H1 (cell line): ENCODE results near the gene GSG1L2. TPM values are rescaled to one million over a fixed set of nuclear protein-coding genes. Genes with fewer than 3 reads are reported as not detected.

Experiments used
- CTCF ChIA-PET: fragments of 300-600 bp; sonication (Branson Sonifier 250); formaldehyde crosslinking; loops from one replicate; lab custom pipeline; 2021; ENCODE audit not compliant: partially characterized antibody; lab: Charles Lee
- POLR2A ChIA-PET: fragments of 300-600 bp; sonication (Branson Sonifier 250); formaldehyde crosslinking; loops from one replicate; lab custom pipeline; 2021; ENCODE audit warnings: inconsistent platforms; ENCODE audit not compliant: partially characterized antibody; lab: Charles Lee
- DNase-seq, 2 experiments: peaks; one replicate each; pipeline versions ENCODE4 v3.0.0 to v3.0.0-alpha.2; 2010 to 2022; ENCODE audit warnings: low spot score in 2 of 2, low read depth in 1 of 2, mixed read lengths in 1 of 2
- FAIRE-seq: peaks from 2 replicates; lab custom pipeline; 2011; peaks lifted over from hg19 to GRCh38; lab: Jason Lieb, UNC
- H2AFZ ChIP-seq: 2 replicates; pipeline ENCODE4 v1.8.1; 2012; ENCODE audit warnings: low read length, inconsistent platforms
- H2AK5ac ChIP-seq: 2 replicates; pipeline ENCODE4 v1.6.1; 2013; ENCODE audit warnings: low read depth, low read length
- H2BK120ac ChIP-seq: replicated peaks from 2 replicates; pipeline ENCODE3; 2013; ENCODE audit warnings: low read depth, low read length, inconsistent platforms
- H2BK12ac ChIP-seq: 2 replicates; pipeline ENCODE4 v1.6.1; 2013; ENCODE audit warnings: low read depth, low read length
- H2BK15ac ChIP-seq: 2 replicates; pipeline ENCODE4 v1.6.1; 2013; ENCODE audit warnings: low read length
- H2BK20ac ChIP-seq: 2 replicates; pipeline ENCODE4 v1.6.1; 2013; ENCODE audit warnings: low read length
- H2BK5ac ChIP-seq: 2 replicates; pipeline ENCODE4 v1.6.1; 2013; ENCODE audit warnings: low read depth, low read length
- H3K14ac ChIP-seq: 2 replicates; pipeline ENCODE4 v1.6.1; 2013; ENCODE audit warnings: inconsistent platforms; ENCODE audit not compliant: insufficient read length
- H3K18ac ChIP-seq: 2 replicates; pipeline ENCODE4 v1.6.1; 2013; ENCODE audit warnings: low read length; ENCODE audit errors: extremely low read depth
- H3K23ac ChIP-seq: 2 replicates; pipeline ENCODE4 v1.6.1; 2013; ENCODE audit warnings: inconsistent platforms; ENCODE audit not compliant: insufficient read length
- H3K23me2 ChIP-seq: 2 replicates; pipeline ENCODE4 v1.6.1; 2013; ENCODE audit warnings: low read depth, low read length
- H3K27ac ChIP-seq: 2 replicates; pipeline ENCODE4 v1.6.1; 2011; ENCODE audit warnings: low read depth, low read length, inconsistent platforms
- H3K27me3 ChIP-seq, 4 experiments: replicated peaks in 1 of 4; 1 replicate in 1 of 4; 2 replicates in 3 of 4; pipeline versions ENCODE4 v1.6.1 to v1.8.1; 2011 to 2013; ENCODE audit warnings: low read length in 3 of 4, mild to moderate bottlenecking in 3 of 4, inconsistent platforms in 2 of 4, mixed read lengths in 2 of 4, moderate library complexity in 1 of 4; ENCODE audit not compliant: control insufficient read depth in 3 of 4, insufficient read depth in 3 of 4; ENCODE audit errors: extremely low read depth in 1 of 4
- H3K36me3 ChIP-seq, 4 experiments: 2 replicates each; pipeline versions ENCODE4 v1.6.1 to v1.8.1; 2011 to 2013; ENCODE audit warnings: mild to moderate bottlenecking in 4 of 4, low read length in 3 of 4, moderate library complexity in 2 of 4, control low read depth in 1 of 4, inconsistent platforms in 1 of 4; ENCODE audit not compliant: insufficient read depth in 4 of 4, control insufficient read depth in 2 of 4
- H3K4ac ChIP-seq: replicated peaks from 2 replicates; pipeline ENCODE3; 2013; ENCODE audit warnings: low read length, low read depth, mixed read lengths, inconsistent platforms; ENCODE audit not compliant: insufficient read length
- H3K4me1 ChIP-seq, 4 experiments: replicated peaks in 1 of 4; 1 replicate in 1 of 4; 2 replicates in 3 of 4; pipeline versions ENCODE4 v1.6.1 to v1.8.1; 2011 to 2013; ENCODE audit warnings: low read length in 3 of 4, inconsistent platforms in 2 of 4, mixed read lengths in 1 of 4; ENCODE audit not compliant: insufficient read depth in 4 of 4, control insufficient read depth in 3 of 4
- H3K4me2 ChIP-seq, 2 experiments: 2 replicates each; pipeline versions ENCODE4 v1.6.1 to v1.8.1; 2011 to 2013; ENCODE audit warnings: low read depth in 2 of 2, low read length in 2 of 2, control low read depth in 1 of 2, inconsistent platforms in 1 of 2, mild to moderate bottlenecking in 1 of 2; ENCODE audit not compliant: insufficient read depth in 1 of 2
- H3K4me3 ChIP-seq, 4 experiments: fragments of 200-600, 300-600 bp in 1 of 4; sonication (generic), shearing (Covaris generic), sonication (Bioruptor Twin) in 1 of 4; 2 replicates each; pipeline versions ENCODE4 v1.5.1 to v1.8.1; 2011 to 2016; ENCODE audit warnings: low read length in 4 of 4, low read depth in 3 of 4, control low read depth in 2 of 4, inconsistent platforms in 2 of 4, mild to moderate bottlenecking in 2 of 4, mixed read lengths in 1 of 4, moderate library complexity in 1 of 4; ENCODE audit not compliant: insufficient read depth in 2 of 4; ENCODE audit errors: extremely low read depth in 1 of 4
- H3K56ac ChIP-seq: replicated peaks from 2 replicates; pipeline ENCODE3; 2013; ENCODE audit warnings: low read depth, mild to moderate bottlenecking, mixed read lengths, low read length, inconsistent platforms; ENCODE audit not compliant: insufficient read length
- H3K79me1 ChIP-seq: 2 replicates; pipeline ENCODE4 v1.6.1; 2013; ENCODE audit warnings: low read depth, low read length, control low read depth
- H3K79me2 ChIP-seq, 2 experiments: 2 replicates each; pipeline versions ENCODE4 v1.6.1 to v1.8.1; 2012 to 2013; ENCODE audit warnings: low read length in 2 of 2, mild to moderate bottlenecking in 2 of 2, inconsistent platforms in 1 of 2; ENCODE audit not compliant: insufficient read depth in 2 of 2, control insufficient read depth in 1 of 2
- H3K9ac ChIP-seq, 4 experiments: replicated peaks in 1 of 4; 1 replicate in 1 of 4; 2 replicates in 3 of 4; pipeline versions ENCODE4 v1.6.1 to v1.8.1; 2011 to 2013; ENCODE audit warnings: low read depth in 3 of 4, low read length in 3 of 4, control low read depth in 2 of 4, mild to moderate bottlenecking in 2 of 4, moderate library complexity in 2 of 4, inconsistent platforms in 1 of 4; ENCODE audit errors: extremely low read depth in 1 of 4
- H3K9me3 ChIP-seq, 2 experiments: 2 replicates each; pipeline versions ENCODE4 v1.6.1 to v1.8.1; 2012 to 2013; ENCODE audit warnings: mild to moderate bottlenecking in 2 of 2, moderate library complexity in 2 of 2, control low read depth in 1 of 2, inconsistent platforms in 1 of 2, low read depth in 1 of 2, low read length in 1 of 2, mixed read lengths in 1 of 2; ENCODE audit not compliant: insufficient read depth in 2 of 2
- H4K20me1 ChIP-seq, 2 experiments: replicated peaks in 1 of 2; 2 replicates each; pipeline versions ENCODE3 to v1.8.1; 2011 to 2013; ENCODE audit warnings: inconsistent platforms in 2 of 2, low read length in 2 of 2, mild to moderate bottlenecking in 1 of 2; ENCODE audit not compliant: insufficient read depth in 2 of 2, control insufficient read depth in 1 of 2
- H4K5ac ChIP-seq: 2 replicates; pipeline ENCODE4 v1.6.1; 2013; ENCODE audit warnings: low read length, low read depth, mixed read lengths, inconsistent platforms; ENCODE audit not compliant: insufficient read length
- H4K8ac ChIP-seq: 2 replicates; pipeline ENCODE4 v1.8.0; 2013; ENCODE audit warnings: mild to moderate bottlenecking, moderate library complexity, low read length, inconsistent platforms; ENCODE audit not compliant: insufficient read depth; ENCODE audit errors: extremely low read depth
- H4K91ac ChIP-seq: replicated peaks from 2 replicates; pipeline ENCODE3; 2013; ENCODE audit warnings: low read length, mixed read lengths, inconsistent platforms; ENCODE audit not compliant: insufficient read length
- ASH2L ChIP-seq: fragments of 200-600, 300-600 bp; sonication (generic); IDR thresholded peaks from one replicate; pipeline ENCODE4 v1.7.1; 2017; ENCODE audit warnings: low read length
- CBX5 ChIP-seq: fragments of 300-800, 300-1000 bp; sonication (generic); IDR thresholded peaks from 2 replicates; pipeline ENCODE4 v1.7.1; 2016; ENCODE audit warnings: antibody characterized with exemption, low read length, low read depth
- CTCF ChIP-seq, 3 experiments: IDR thresholded peaks; 1 replicate in 2 of 3; 2 replicates in 1 of 3; pipeline versions ENCODE4 v1.5.1 to v1.6.1; 2011; ENCODE audit warnings: low read length in 3 of 3, mild to moderate bottlenecking in 3 of 3, inconsistent platforms in 2 of 3, low read depth in 1 of 3, moderate library complexity in 1 of 3; ENCODE audit not compliant: insufficient read depth in 1 of 3; ENCODE audit errors: control extremely low read depth in 1 of 3
- EGR1 ChIP-seq: IDR thresholded peaks from 2 replicates; pipeline ENCODE4 v1.6.1; 2011; ENCODE audit warnings: low read depth, low read length, borderline replicate concordance
- HDAC6 ChIP-seq: IDR thresholded peaks from one replicate; pipeline ENCODE4 v1.7.1; 2012; ENCODE audit warnings: low read depth, mild to moderate bottlenecking, inconsistent platforms, low read length, moderate library complexity
- JUND ChIP-seq: IDR thresholded peaks from 2 replicates; pipeline ENCODE4 v1.6.1; 2011; ENCODE audit warnings: mild to moderate bottlenecking, improper control_type of control experiment, low read length
- KDM1A ChIP-seq: fragments of 200-600, 300-600 bp; sonication (generic); IDR thresholded peaks from 2 replicates; pipeline ENCODE4 v1.7.1; 2016; ENCODE audit warnings: mild to moderate bottlenecking, low read length, borderline replicate concordance
- KDM5A ChIP-seq: fragments of 200-600 bp; IDR thresholded peaks from 2 replicates; pipeline ENCODE4 v1.7.1; 2012; ENCODE audit warnings: mild to moderate bottlenecking, low read length, inconsistent platforms, mixed read lengths
- MAFK ChIP-seq: IDR thresholded peaks from 2 replicates; pipeline ENCODE4 v1.6.1; 2012; ENCODE audit warnings: low read depth, mild to moderate bottlenecking, improper control_type of control experiment, low read length
- SP2 ChIP-seq: IDR thresholded peaks from 2 replicates; pipeline ENCODE4 v1.6.1; 2012; ENCODE audit warnings: mild to moderate bottlenecking, low read length, inconsistent platforms
- TCF12 ChIP-seq: IDR thresholded peaks from 2 replicates; pipeline ENCODE4 v1.6.1; 2011; ENCODE audit warnings: low read depth, mild to moderate bottlenecking, low read length
- ZNF274 ChIP-seq: IDR thresholded peaks from 2 replicates; pipeline ENCODE4 v1.7.0; 2012; ENCODE audit warnings: low read length, borderline replicate concordance; ENCODE audit errors: extremely low read depth
- WGBS, 2 experiments: shearing (Covaris generic) in 1 of 2; methylation state at CpG; one replicate each; pipeline versions ENCODE4 v1.1.6 to v1.1.7; 2013 to 2015; ENCODE audit warnings: low lambda C conversion rate in 2 of 2, mixed read lengths in 2 of 2, inconsistent platforms in 1 of 2, low coverage in 1 of 2, missing lambda C conversion rate in 1 of 2; ENCODE audit not compliant: insufficient replicate concordance in 2 of 2, insufficient coverage in 1 of 2, insufficient read length in 1 of 2; ENCODE audit errors: extremely low coverage in 1 of 2, missing lambda C conversion rate in 1 of 2; 5-methylcytosine and 5-hydroxymethylcytosine counted together
- polyA plus RNA-seq, 7 experiments: library from polyadenylated mRNA; depleted of rRNA in 3 of 7; stranded (reverse) in 5 of 7; unstranded in 2 of 7; fragments of >200 nt in 5 of 7; fragments of 200-250 nt in 2 of 7; gene quantifications; 1 replicate in 5 of 7; 2 replicates in 1 of 7; 4 replicates in 1 of 7; pipeline versions ENCODE4 v1.2.1 to v1.2.3, GENCODE V29; 2011 to 2013; ENCODE audit warnings: missing spikeins in 2 of 7, mixed read lengths in 2 of 7
- total RNA-seq: library from RNA; stranded (reverse); fragmentation: NEBNext Ultra II Directional; extraction: Animal tissue kit (Norgen Biotek cat#: 25700); gene quantifications from 2 replicates; pipeline ENCODE4 v1.2.1, GENCODE V29; 2021

The GSG1L2 gene
- total and polyA plus RNA-seq, 2 of the 8 experiments (the other 6 are each of a cell fraction or from before 2014, with no cell fraction given): not detected

- no peak overlapping the region for H2BK15ac ChIP-seq
- H2BK12ac ChIP-seq: no peak overlapping the region
- H2BK120ac ChIP-seq: no peak overlapping the region
- no peak overlapping the region for H3K4me2 ChIP-seq
- ChIA-PET POLR2A (no interaction called here), CTCF (interaction anchor here (1.8 kb wide), 1 partner anchor 88 kb away, joined by 3 read pairs; no protein-coding TSS in a partner anchor)
- no peak for DNase-seq
- no peak overlapping the region for H3K27ac ChIP-seq
- no peak overlapping the region for H3K18ac ChIP-seq
- no peaks in the 10 kb centered on the region for H4K20me1 ChIP-seq
- H3K14ac ChIP-seq: no peak overlapping the region
- 87% methylated on average over 13 of the region's 13 CpGs; no CpG with 5 or more reads in 1 of the 2 experiments for WGBS, 2 experiments
- no peak overlapping the region for H4K5ac ChIP-seq
- H3K23ac ChIP-seq: no peak overlapping the region
- no peak overlapping the region for H3K9ac ChIP-seq
- no peaks in the 10 kb centered on the region for H3K27me3 ChIP-seq
- H2AFZ ChIP-seq: no peak overlapping the region
- H3K79me1 ChIP-seq: no peaks in the 10 kb centered on the region
- no peaks in the 10 kb centered on the region for H3K79me2 ChIP-seq
- no peak overlapping the region for H3K4ac ChIP-seq
- H3K4me3 ChIP-seq: no peak overlapping the region
- no peak for FAIRE-seq
- no peaks in the 10 kb centered on the region for H3K36me3 ChIP-seq
- H4K91ac ChIP-seq: no peak overlapping the region
- H3K9me3 ChIP-seq: no peaks in the 10 kb centered on the region
- no peaks in the 10 kb centered on the region for H3K23me2 ChIP-seq
- H2AK5ac ChIP-seq: no peak overlapping the region
- no peak overlapping the region for H3K56ac ChIP-seq
- no peak overlapping the region for H2BK5ac ChIP-seq
- 0 out of 2 replicates have a peak overlapping the region, but pooled peaks have one; percentile 52 for H4K8ac ChIP-seq
- no peak for TF ChIP-seq ZNF274
- no peak for TF ChIP-seq ASH2L
- TF ChIP-seq HDAC6: no peak
- TF ChIP-seq JUND: no peak
- TF ChIP-seq EGR1: no peak
- TF ChIP-seq KDM5A: no peak
- no peak for TF ChIP-seq CTCF (IDR thresholded peaks at IDR 0.05; ENCODE audit: control extremely low read depth in 1 of 3, insufficient read depth in 1 of 3, low read depth in 1 of 3, low read length in 3 of 3)
- no peak for TF ChIP-seq KDM1A
- TF ChIP-seq TCF12: no peak
- no peak for TF ChIP-seq MAFK
- no peak for TF ChIP-seq SP2
- no peak for TF ChIP-seq CBX5
- no peak overlapping the region for H2BK20ac ChIP-seq
- H3K4me1 ChIP-seq: no peaks in the 10 kb centered on the region
These were observed 19.6 kb downstream of the GSG1L2 start for GRCh38 chr17:9802294-9802693.
